H9 (cell line): ENCODE data around the gene UBXN7. TPM values are rescaled to one million over a fixed set of nuclear protein-coding genes. Genes with fewer than 3 reads are reported as not detected.
"Not testable (repeated sequence)": the region's sequence is repeated elsewhere in the genome, so short reads cannot be mapped to it uniquely, and the experiment has no call there.

Experiments used
- DNase-seq: peaks from one replicate; pipeline ENCODE4 v3.0.0-alpha.2; 2017
- H2AFZ ChIP-seq: one replicate; pipeline ENCODE4 v1.6.1; 2013; ENCODE audit warnings: mild to moderate bottlenecking, low read length, control low read depth, moderate library complexity
- H2AK5ac ChIP-seq: 2 replicates; pipeline ENCODE4 v1.6.1; 2013; ENCODE audit warnings: low read length, control low read depth, mixed read lengths; ENCODE audit not compliant: insufficient read length
- H2BK120ac ChIP-seq: one replicate; pipeline ENCODE4 v1.6.1; 2013; ENCODE audit warnings: low read depth, mild to moderate bottlenecking, low read length, control low read depth, inconsistent platforms; ENCODE audit not compliant: poor library complexity, severe bottlenecking
- H2BK12ac ChIP-seq: 2 replicates; pipeline ENCODE4 v1.6.1; 2013; ENCODE audit warnings: low read length, control low read depth, mixed read lengths, low read depth; ENCODE audit not compliant: insufficient read length
- H2BK15ac ChIP-seq: 2 replicates; pipeline ENCODE4 v1.6.1; 2013; ENCODE audit warnings: low read depth, low read length, control low read depth
- H2BK20ac ChIP-seq: one replicate; pipeline ENCODE4 v1.6.1; 2013; ENCODE audit warnings: low read depth, mild to moderate bottlenecking, low read length, control low read depth, inconsistent platforms; ENCODE audit not compliant: poor library complexity, severe bottlenecking
- H2BK5ac ChIP-seq: 2 replicates; pipeline ENCODE4 v1.6.1; 2013; ENCODE audit warnings: low read length, control low read depth, mixed read lengths; ENCODE audit not compliant: insufficient read length
- H3K14ac ChIP-seq: 2 replicates; pipeline ENCODE4 v1.6.1; 2013; ENCODE audit warnings: low read length, control low read depth; ENCODE audit not compliant: insufficient read depth
- H3K18ac ChIP-seq: 2 replicates; pipeline ENCODE4 v1.6.1; 2013; ENCODE audit warnings: low read depth, mild to moderate bottlenecking, mixed read lengths, low read length, control low read depth; ENCODE audit not compliant: insufficient read length
- H3K23ac ChIP-seq: 2 replicates; pipeline ENCODE4 v1.6.1; 2013; ENCODE audit warnings: low read length, control low read depth, mixed read lengths, low read depth; ENCODE audit not compliant: insufficient read length
- H3K23me2 ChIP-seq: 2 replicates; pipeline ENCODE4 v1.6.1; 2013; ENCODE audit warnings: low read depth, mild to moderate bottlenecking, mixed read lengths, low read length, control low read depth; ENCODE audit not compliant: insufficient read length, poor library complexity, severe bottlenecking
- H3K27ac ChIP-seq: 2 replicates; pipeline ENCODE4 v1.5.1; 2013; ENCODE audit warnings: low read length, control low read depth, mixed read lengths, low read depth; ENCODE audit not compliant: insufficient read length
- H3K27me3 ChIP-seq: 2 replicates; pipeline ENCODE4 v1.6.1; 2013; ENCODE audit warnings: low read length, control low read depth, inconsistent platforms; ENCODE audit not compliant: insufficient read depth
- H3K4ac ChIP-seq: 2 replicates; pipeline ENCODE4 v1.6.1; 2013; ENCODE audit warnings: low read depth, mild to moderate bottlenecking, control low read depth, inconsistent platforms, low read length, moderate library complexity
- H3K4me1 ChIP-seq: 2 replicates; pipeline ENCODE4 v1.6.1; 2013; ENCODE audit warnings: low read length, control low read depth, inconsistent platforms; ENCODE audit not compliant: insufficient read depth
- H3K4me2 ChIP-seq: 2 replicates; pipeline ENCODE4 v1.6.1; 2013; ENCODE audit warnings: low read length, control low read depth, mixed read lengths; ENCODE audit not compliant: insufficient read length, insufficient read depth
- H3K56ac ChIP-seq: 2 replicates; pipeline ENCODE4 v1.6.1; 2013; ENCODE audit warnings: low read depth, mild to moderate bottlenecking, mixed read lengths, low read length, control low read depth; ENCODE audit not compliant: insufficient read length
- H3K79me1 ChIP-seq: 2 replicates; pipeline ENCODE4 v1.6.1; 2013; ENCODE audit warnings: low read depth, mild to moderate bottlenecking, moderate library complexity, low read length, control low read depth, inconsistent platforms; ENCODE audit not compliant: insufficient read depth, poor library complexity, severe bottlenecking
- H3K79me2 ChIP-seq: 2 replicates; pipeline ENCODE4 v1.6.1; 2013; ENCODE audit warnings: low read length, control low read depth, inconsistent platforms; ENCODE audit not compliant: insufficient read depth
- H3K9ac ChIP-seq: 2 replicates; pipeline ENCODE4 v1.6.1; 2013; ENCODE audit warnings: low read length, control low read depth, mixed read lengths; ENCODE audit not compliant: insufficient read length; ENCODE audit errors: extremely low read depth
- H3K9me3 ChIP-seq: one replicate; pipeline ENCODE4 v1.6.1; 2013; ENCODE audit warnings: low read depth, low read length, inconsistent platforms; ENCODE audit not compliant: control insufficient read depth
- H3T11ph ChIP-seq: one replicate; pipeline ENCODE4 v1.6.1; 2013; ENCODE audit warnings: mild to moderate bottlenecking, low read length, control low read depth, inconsistent platforms
- H4K20me1 ChIP-seq: one replicate; pipeline ENCODE4 v1.6.1; 2013; ENCODE audit not compliant: control insufficient read depth, insufficient read length, insufficient read depth
- H4K5ac ChIP-seq: 2 replicates; pipeline ENCODE4 v1.6.1; 2013; ENCODE audit warnings: low read depth, mild to moderate bottlenecking, mixed read lengths, low read length, control low read depth; ENCODE audit not compliant: insufficient read length
- H4K8ac ChIP-seq: replicated peaks from 2 replicates; pipeline ENCODE4 v1.6.1; 2013; ENCODE audit warnings: low read length, control low read depth, mixed read lengths, low read depth; ENCODE audit not compliant: insufficient read length
- H4K91ac ChIP-seq: 2 replicates; pipeline ENCODE4 v1.6.1; 2013; ENCODE audit warnings: low read depth, mild to moderate bottlenecking, moderate library complexity, mixed read lengths, low read length, control low read depth; ENCODE audit not compliant: insufficient read length
- H3K27ac Mint-ChIP-seq, 3 experiments: 2 replicates in 2 of 3; 3 replicates in 1 of 3; pipeline ENCODE4 v1.8.0; 2020 to 2021; ENCODE audit warnings: mixed read lengths in 3 of 3, mild to moderate bottlenecking in 1 of 3, moderate library complexity in 1 of 3
- H3K27me3 Mint-ChIP-seq: 2 replicates; pipeline ENCODE4 v1.8.0; 2021; ENCODE audit warnings: low read depth, mild to moderate bottlenecking, moderate library complexity, mixed read lengths
- H3K36me3 Mint-ChIP-seq, 3 experiments: 2 replicates in 2 of 3; 3 replicates in 1 of 3; pipeline ENCODE4 v1.8.0; 2020 to 2021; ENCODE audit warnings: low read depth in 3 of 3, mixed read lengths in 3 of 3; ENCODE audit not compliant: insufficient read depth in 1 of 3
- H3K4me1 Mint-ChIP-seq, 2 experiments: 2 replicates each; pipeline ENCODE4 v1.8.0; 2020; ENCODE audit warnings: mixed read lengths in 2 of 2
- H3K4me3 Mint-ChIP-seq, 2 experiments: 2 replicates in 1 of 2; 3 replicates in 1 of 2; pipeline ENCODE4 v1.8.0; 2020 to 2021; ENCODE audit warnings: mild to moderate bottlenecking in 2 of 2, mixed read lengths in 2 of 2, moderate library complexity in 1 of 2
- H3K9me3 Mint-ChIP-seq, 2 experiments: 2 replicates in 1 of 2; 3 replicates in 1 of 2; pipeline ENCODE4 v1.8.0; 2020; ENCODE audit warnings: mild to moderate bottlenecking in 2 of 2, mixed read lengths in 2 of 2, moderate library complexity in 1 of 2
- WGBS: extraction: QIAGEN DNeasy Blood & Tissue Kit; methylation state at CpG from one replicate; pipeline ENCODE4 v1.1.7; 2013; ENCODE audit warnings: missing lambda C conversion rate, low lambda C conversion rate, mixed read lengths; ENCODE audit not compliant: insufficient read length; ENCODE audit errors: extremely low coverage; 5-methylcytosine and 5-hydroxymethylcytosine counted together
- total RNA-seq: library from RNA; stranded (reverse); gene quantifications from 2 replicates; pipeline ENCODE4 v1.2.1, GENCODE V29; 2021
- TF ChIP-seq, protein P1 (sequence below): fragments of 200-600 bp; sonication (generic); conservative IDR thresholded peaks from 3 replicates; pipeline ENCODE4 v1.8.0; 2021; ENCODE audit warnings: antibody characterized with exemption, mild to moderate bottlenecking

UBXN7 gene
- total RNA-seq, 1 experiment from 2014 or later = 110 TPM

DNA sequence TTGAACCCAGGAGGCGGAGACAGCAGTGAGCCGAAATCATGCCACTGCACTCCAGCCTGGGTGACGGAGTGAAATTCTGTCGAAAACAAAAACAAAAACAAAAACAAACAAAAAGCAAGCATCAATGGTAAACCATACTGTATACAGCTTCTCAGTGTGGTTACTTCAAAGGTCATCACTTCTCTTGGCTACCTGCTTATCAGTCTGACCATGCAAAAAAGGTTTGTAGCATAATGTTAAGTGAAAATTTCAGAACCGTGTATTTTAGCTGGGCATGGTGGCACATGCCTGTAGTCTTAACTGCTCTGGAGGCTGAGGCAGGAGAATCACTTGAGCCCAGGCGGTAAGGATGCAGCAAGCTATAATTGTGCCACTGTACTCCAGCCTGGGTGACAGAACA is 4.2 kb downstream of the UBXN7 start:
- no peak overlapping the region for H2BK15ac ChIP-seq
- Mint-ChIP-seq H3K27me3 (no peaks in the 10 kb centered on the region), H3K27ac (peak overlapping the region; percentile 13 to 87 (median 39); a peak in 3 of 7 replicates), H3K4me3 (no peak overlapping the region), H3K36me3 (peaks cover 8 to 39% (median 21%) of the 10 kb centered on the region in 3 experiments; a peak in 6 of 7 replicates), H3K9me3 (no peaks in the 10 kb centered on the region; a peak in 1 of 5 replicates), H3K4me1 (peaks cover 10 to 13% of the 10 kb centered on the region in 2 experiments)
- TF ChIP-seq, protein P1, sequence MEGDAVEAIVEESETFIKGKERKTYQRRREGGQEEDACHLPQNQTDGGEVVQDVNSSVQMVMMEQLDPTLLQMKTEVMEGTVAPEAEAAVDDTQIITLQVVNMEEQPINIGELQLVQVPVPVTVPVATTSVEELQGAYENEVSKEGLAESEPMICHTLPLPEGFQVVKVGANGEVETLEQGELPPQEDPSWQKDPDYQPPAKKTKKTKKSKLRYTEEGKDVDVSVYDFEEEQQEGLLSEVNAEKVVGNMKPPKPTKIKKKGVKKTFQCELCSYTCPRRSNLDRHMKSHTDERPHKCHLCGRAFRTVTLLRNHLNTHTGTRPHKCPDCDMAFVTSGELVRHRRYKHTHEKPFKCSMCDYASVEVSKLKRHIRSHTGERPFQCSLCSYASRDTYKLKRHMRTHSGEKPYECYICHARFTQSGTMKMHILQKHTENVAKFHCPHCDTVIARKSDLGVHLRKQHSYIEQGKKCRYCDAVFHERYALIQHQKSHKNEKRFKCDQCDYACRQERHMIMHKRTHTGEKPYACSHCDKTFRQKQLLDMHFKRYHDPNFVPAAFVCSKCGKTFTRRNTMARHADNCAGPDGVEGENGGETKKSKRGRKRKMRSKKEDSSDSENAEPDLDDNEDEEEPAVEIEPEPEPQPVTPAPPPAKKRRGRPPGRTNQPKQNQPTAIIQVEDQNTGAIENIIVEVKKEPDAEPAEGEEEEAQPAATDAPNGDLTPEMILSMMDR = no peak
- no peak overlapping the region for H3K4me2 ChIP-seq
- peaks cover 13% of the 10 kb centered on the region for H3K23me2 ChIP-seq
- no peak overlapping the region for H3K9ac ChIP-seq
- no peak overlapping the region for H3K4ac ChIP-seq
- no peak overlapping the region for H2AFZ ChIP-seq
- H3K14ac ChIP-seq = no peak overlapping the region
- H3K27me3 ChIP-seq = no peaks in the 10 kb centered on the region
- H2BK5ac ChIP-seq = no peak overlapping the region
- H4K91ac ChIP-seq = no peak overlapping the region
- no peak overlapping the region for H2AK5ac ChIP-seq
- H2BK20ac ChIP-seq = no peak overlapping the region
- H3K79me1 ChIP-seq = no peaks in the 10 kb centered on the region
- no peak overlapping the region for H3K18ac ChIP-seq
- H3K56ac ChIP-seq = no peak overlapping the region
- H3K79me2 ChIP-seq = peaks cover 47% of the 10 kb centered on the region
- H3K27ac ChIP-seq = no peak overlapping the region
- no CpG with 5 or more reads among the region's 6 CpGs for WGBS
- no peak overlapping the region for H3K23ac ChIP-seq
- no peak overlapping the region for H4K8ac ChIP-seq
- H2BK12ac ChIP-seq = no peak overlapping the region
- no peaks in the 10 kb centered on the region for H4K20me1 ChIP-seq
- H3T11ph ChIP-seq = no peak overlapping the region
- no peak for DNase-seq
- H2BK120ac ChIP-seq = no peak overlapping the region
- H3K9me3 ChIP-seq = no peaks in the 10 kb centered on the region
- H4K5ac ChIP-seq = no peak overlapping the region
- H3K4me1 ChIP-seq = no peaks in the 10 kb centered on the region; the same call in 1 of the 2 replicates

DNA sequence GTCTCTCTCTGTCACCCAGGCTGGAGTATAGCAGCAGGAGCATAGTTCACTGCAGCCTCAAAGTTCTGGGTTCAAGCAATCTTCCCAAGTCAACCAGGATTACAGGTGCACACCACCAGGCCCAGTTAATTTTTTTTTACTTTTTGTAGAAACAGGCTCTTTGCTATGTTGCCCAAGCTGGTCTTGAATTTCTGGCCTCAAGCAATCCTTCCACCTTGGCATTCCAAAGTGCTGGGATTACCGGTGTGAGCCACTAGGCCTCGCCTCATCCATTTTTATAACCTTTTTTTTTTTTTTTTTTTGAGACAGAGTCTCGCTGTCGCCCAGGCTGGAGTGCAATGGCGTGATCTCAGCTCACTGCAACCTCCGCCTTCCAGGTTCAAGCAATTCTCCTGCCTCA is 7.8 kb downstream of the UBXN7 start:
- not testable (repeated sequence) for H3K23me2 ChIP-seq, H3K9me3 ChIP-seq, H3K27me3 ChIP-seq, H3K4me1 ChIP-seq, H3K18ac ChIP-seq, H4K8ac ChIP-seq, H2BK20ac ChIP-seq, H2BK120ac ChIP-seq, H4K91ac ChIP-seq, H3T11ph ChIP-seq, H3K14ac ChIP-seq, H2AFZ ChIP-seq, H2BK15ac ChIP-seq, H3K27ac ChIP-seq, H3K79me1 ChIP-seq, H3K4me2 ChIP-seq, H3K4me3 Mint-ChIP-seq, H2BK5ac ChIP-seq, H4K20me1 ChIP-seq, H3K9ac ChIP-seq, H3K9me3 Mint-ChIP-seq, H2BK12ac ChIP-seq, H4K5ac ChIP-seq, H3K27me3 Mint-ChIP-seq, H2AK5ac ChIP-seq, H3K23ac ChIP-seq, H3K27ac Mint-ChIP-seq, DNase-seq, H3K56ac ChIP-seq, H3K4ac ChIP-seq
- H3K4me1 Mint-ChIP-seq = peaks cover 14 to 15% of the 10 kb centered on the region in 2 experiments
- peaks cover 8 to 35% (median 21%) of the 10 kb centered on the region in 3 experiments; a peak in 6 of 7 replicates for H3K36me3 Mint-ChIP-seq
- H3K79me2 ChIP-seq = peaks cover 45% of the 10 kb centered on the region; the same call in 1 of the 2 replicates
- WGBS = no CpG with 5 or more reads among the region's 6 CpGs
